Peyer's patch (tissue), 4 donors: Measurements from ENCODE around the gene BMP2K.

Experiments used
- CTCF ChIP-seq, 6 experiments: fragments of 450-650 bp in 4 of 6; fragments of 200-600 bp in 2 of 6; sonication (generic) in 1 of 6; IDR thresholded peaks; one replicate each; pipeline ENCODE4 v1.5.1; 2017 to 2019; ENCODE audit warnings: antibody characterized with exemption in 6 of 6, mild to moderate bottlenecking in 3 of 6, moderate library complexity in 1 of 6
- POLR2A ChIP-seq, 2 donors: fragments of 450-650 bp; IDR thresholded peaks; one replicate each; pipeline ENCODE4 v1.5.1; 2017; ENCODE audit warnings: antibody characterized with exemption in 2 of 2, mild to moderate bottlenecking in 2 of 2, moderate library complexity in 2 of 2

- no peak for TF ChIP-seq CTCF (IDR thresholded peaks at IDR 0.05)
- no peak for TF ChIP-seq POLR2A (IDR thresholded peaks at IDR 0.05)
Observed at GRCh38 chr4:78907638-78908037, 131.5 kb downstream of the BMP2K start.
